ENCODE measurements around the gene EFEMP2.

EFEMP2 gene
- 4.7 reads per million, percentile 18 among the genes with 10 or more reads in this experiment for total RNA-seq

DNA sequence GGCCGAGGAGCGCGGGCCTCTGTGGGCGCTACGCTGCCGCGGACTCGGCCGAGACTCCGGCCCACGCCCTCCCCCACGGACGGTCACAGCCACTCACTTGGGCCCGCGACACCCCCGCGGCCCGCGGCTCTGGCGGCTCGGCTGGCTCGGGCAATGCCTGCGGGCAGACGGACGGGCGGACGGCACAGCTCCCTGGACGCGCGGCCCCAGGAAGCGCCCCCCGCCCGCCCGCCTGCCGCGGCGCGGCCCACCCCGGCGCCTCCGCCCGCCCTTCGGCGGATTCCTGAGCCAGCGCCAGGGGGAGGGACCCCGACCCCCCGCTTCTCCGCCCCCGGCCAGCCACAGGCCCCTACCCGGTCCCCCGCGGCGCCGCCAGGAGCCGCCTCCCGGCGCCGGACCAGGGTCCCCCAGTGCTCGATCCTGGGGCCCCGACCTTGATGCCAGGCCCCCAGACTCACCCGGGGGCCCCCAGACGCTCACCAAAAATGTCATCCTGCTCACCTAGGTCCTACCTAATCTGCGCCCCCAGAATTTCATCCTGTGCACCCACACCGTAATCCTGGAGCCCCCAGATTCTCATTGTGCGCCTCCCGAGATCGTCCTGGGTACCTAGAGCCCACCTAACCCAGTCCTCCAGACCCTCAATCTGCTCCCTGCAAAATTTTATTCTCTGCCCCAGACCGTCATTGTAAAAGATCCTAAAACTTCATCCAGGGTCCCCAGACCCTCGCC lies at the start of gene EFEMP2:
Gene EFEMP2 (minus strand): TSS at position 215 of the 732 bp plus-strand sequence. CDS start 446 bp downstream, outside the sequence.
- DNase-seq = no peak

DNA sequence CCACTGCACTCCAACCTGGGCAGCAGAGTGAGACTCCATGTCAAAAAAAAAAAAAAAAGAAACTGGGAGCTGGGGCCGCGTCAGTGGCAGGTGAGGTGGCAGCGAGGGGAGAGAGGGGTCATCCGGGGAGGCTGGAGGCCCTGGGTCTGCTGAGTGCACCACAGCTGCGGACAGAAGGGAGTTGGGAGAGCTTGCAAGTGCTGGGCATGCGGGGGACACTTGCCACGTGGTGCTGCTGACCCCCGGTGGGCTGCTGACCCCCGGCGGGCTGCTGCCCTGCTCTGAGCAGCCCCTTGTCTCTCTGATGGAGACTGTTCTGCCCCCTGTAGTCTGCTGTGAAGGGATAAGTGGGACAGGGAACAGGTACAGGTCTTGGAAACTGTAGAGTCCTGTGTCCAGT lies 49.3 kb upstream of the EFEMP2 start:
- no peak for DNase-seq

DNA sequence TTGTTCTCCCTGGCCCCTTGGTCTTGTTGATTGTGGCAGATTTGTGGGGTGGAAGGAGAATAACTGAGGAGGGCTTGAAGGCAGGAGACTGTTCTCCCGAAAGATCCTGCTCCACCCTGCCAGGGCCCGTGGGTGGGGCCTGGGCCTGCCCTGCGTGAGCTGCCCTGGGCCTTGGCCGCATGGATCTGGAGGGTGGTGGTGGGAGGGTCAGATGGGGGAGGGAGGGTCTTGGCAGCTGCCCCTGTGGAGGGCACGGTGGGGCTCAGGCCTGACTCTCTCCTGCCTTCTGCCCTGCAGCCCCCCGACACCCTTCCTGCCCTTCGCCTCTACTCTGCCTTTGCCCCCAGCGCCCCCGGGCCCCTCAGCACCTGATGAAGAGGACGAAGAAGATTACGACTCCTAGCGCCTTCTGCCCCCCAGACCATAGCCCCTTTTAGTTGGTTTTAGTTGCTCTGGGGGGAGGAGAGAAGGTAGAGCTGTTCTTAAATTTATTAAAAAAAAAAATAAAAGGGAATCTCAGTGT lies 48.5 kb upstream of the EFEMP2 start:
- no peak for DNase-seq

DNA sequence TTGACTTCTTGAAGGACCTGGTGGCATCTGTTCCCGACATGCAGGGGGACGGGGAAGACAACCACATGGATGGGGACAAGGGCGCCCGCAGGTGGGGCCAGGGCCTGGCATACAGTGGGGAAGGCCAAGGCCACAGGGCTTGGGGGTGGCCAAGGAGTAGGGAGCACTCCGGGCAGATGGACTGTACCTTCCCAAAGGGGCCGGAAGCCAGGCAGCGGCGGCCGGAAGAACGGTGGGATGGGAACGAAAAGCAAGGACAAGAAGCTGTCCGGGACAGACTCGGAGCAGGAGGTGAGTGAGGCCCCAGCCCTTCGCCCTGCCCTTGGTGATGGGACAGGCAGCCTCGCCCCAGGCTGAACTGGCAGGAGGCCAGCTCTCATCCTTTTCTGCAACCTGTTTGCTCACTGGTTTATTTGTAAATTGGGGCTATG lies 47.8 kb upstream of the EFEMP2 start:
- DNase-seq = no peak

DNA sequence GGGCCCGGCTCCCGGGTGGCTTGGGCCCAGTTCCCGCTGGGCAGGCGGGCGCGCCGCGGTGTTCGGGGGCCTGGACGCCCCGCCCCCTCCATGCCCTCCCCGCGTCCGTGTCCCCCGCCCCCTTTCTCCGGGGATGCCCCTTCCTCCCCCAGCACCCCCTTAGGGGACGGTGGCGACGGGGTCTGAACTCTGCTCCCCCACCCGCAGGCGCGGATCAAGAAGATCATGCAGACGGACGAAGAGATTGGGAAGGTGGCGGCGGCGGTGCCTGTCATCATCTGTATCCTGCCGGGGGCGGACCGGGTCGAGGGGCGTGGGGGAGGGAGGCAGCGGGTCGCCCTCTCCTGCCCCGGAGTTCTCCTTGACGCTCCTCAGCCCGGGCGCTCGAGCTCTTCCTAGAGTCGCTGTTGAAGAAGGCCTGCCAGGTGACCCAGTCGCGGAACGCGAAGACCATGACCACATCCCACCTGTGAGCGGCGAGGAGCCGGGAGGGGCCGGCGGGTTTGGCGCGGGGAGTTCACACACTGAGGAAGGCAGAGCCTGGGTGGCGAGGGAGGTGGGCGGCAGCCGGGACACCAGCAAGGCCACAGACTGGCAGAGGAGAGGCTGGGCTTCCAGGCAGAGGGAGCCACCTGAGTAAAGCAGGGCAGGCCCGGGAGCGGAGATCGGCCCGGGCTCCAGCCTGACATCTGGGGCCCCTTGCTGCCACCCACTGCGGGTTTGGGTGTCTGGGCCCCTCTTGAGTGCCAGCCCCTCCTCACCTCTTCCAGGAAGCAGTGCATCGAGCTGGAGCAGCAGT lies 47.2 kb upstream of the EFEMP2 start:
- DNase-seq = peak; percentile 54

DNA sequence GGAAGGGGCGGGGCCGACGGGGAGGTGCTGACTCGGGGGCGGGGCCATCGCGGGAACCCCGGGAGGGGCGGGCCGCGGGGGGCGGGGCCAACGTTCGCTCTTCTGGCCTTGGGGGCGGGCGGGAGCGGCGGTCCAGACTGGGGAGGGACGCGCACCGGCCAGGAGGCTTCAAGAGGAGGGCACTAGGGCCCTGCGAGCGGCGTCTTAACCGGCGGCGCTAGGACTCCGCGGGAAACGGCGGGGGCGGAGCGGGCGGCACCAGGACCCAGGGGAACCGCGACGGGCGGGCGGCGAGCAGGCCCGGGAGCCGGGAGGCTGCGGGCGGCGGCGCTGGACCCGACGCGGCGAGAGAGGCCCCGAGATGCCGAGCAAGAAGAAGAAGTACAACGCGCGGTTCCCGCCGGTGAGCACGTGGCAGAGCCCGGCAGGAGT lies 46.6 kb upstream of the EFEMP2 start, which contains the start of gene DRAP1:
Gene DRAP1 (plus strand): TSS at position 286 of the 432 bp plus-strand sequence. CDS start 76 bp downstream, at position 362.
- DNase-seq = peak; percentile 98

DNA sequence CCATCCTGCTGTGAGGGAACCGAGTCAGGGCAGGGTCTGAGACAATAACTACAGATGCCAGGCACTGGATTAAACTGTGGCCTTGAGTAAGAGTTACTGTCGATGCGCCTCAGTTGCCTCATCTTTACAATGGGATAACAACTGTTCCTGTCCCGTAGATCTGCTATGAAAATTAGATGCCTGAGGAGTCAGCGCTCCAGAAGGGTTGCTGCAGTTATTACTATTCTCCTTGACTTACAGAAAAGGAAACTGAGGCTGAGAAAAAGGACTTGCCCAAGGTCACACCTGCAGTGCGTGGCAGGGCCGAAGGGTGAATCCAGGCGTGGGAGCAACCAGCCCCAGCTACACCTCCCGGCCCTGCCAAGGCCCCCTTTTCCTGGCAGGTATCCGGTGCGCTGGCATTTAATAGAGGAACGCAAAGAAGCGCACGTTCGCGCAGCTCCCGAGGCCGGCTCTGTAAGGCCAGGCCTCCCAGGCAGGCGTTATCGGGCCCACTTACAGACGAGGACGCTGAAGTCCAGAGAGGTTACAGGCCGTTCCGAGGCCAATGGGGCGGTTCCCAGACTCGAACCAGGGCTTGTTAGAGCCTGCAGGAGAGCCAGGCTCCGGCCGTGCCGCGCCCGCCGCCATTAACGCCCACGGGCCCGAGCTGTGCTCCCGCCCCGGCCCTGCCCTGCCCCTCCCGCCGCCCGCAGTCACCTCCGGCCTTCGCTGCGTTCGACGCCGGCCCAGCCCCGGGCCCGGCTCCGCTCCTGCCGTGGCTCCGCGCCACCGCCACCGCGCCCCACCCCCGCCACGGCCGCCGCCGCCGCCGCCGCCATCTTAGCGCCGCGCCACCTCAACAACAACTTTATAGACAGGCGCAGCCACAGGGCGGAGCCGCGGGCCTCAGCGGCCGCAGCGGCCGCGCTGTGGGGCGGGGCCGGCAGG lies 45.9 kb upstream of the EFEMP2 start, which contains the start of gene C11orf68:
Gene C11orf68 (minus strand): TSS at position 852 of the 930 bp plus-strand sequence. CDS start 31 bp downstream, at position 821.
- DNase-seq = no peak

DNA sequence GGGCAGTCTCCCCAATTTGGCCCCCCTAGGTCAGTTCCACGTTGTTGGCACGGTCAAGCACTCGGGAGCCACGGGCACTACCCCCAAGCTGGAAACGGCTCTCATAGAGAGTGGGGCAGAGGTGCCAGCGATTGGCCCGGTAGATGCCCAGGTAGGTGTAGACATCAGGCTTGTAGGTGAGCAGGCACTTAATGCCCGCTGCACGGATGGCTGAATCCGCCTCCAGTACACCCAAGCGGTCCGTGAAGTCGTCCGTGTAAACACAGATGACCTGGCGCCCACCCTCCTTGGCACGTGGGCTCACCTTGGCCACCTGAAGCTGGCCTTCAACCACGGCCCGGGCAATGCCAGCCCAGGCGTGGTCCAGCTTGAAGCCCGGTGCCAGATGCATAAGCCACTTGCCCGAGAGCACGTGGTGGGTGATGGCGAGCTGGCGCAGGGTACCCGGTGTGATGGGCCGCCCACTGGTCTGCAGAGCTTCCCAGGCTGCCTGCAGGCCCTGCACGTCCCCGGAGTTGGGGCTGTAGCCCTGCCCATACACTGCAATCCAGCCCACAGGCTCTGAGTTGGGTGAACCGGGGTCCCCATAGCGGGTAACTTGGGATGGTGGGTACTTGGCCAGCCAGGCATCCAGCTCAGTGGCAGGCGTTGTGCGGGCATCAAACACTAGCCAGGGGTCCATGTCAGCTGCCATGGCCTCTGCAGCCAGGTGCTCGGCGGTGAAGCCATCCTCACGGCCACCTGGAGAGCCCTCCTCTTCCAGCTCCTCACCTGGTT lies 45.0 kb upstream of the EFEMP2 start:
- no peak for DNase-seq

DNA sequence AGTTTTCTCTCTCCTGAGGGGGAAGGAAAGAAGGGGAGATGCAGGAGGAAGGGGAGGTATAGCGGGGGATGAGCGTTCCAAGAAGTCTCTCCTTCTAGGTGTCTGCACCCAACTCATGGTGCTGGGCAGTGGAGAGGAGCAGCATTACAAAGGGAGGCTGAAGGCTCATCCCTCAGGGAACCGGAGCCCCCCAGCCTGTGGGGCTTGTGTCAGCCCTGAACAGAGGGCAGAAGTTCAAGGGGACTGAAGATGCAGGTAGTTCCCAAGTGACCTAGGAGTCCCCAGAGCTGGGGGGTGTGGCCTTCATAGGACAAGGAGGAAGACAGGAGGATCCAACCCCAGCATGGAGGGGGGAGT lies 44.5 kb upstream of the EFEMP2 start:
- no peak for DNase-seq

DNA sequence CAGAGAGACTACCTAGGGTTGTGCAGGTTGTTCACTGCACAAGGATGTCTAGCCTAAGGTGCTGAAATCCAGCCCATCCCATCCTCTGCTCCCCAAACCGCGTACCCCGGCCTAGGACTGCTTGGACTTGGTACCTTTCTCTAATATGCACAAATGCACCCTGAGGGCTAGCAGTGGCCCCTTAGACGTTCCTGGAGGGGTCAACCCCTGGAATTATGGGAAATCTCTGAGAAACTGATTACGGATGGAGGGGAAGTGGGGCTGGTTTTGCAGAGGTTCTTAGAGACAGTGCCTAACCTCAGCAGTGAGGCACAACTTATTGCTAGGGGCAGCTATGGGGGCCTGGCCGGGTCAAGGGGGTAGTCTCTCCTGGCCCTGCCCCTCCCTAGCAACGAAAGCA lies 43.8 kb upstream of the EFEMP2 start:
- no peak for DNase-seq

DNA sequence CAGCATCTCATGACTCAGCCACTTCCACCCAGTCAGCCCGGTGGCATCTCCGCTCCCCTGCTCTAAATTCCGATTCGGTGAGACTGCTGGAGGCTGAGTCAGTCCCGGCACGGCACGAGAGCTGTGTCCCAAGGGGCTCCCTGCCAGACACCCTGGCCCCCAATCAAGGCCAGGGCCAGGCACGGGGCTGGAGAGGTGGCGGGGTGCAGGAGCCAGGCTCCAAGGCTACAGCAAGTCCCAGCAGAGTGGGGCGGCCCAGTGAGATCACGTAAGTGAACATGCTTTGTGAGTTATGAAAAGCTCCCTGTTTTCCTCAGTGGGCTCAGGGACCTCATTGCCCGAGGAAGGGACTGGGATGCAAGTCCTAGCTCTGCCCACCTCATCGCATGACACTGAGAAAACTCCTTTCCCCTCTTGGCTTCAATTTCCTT lies 43.2 kb upstream of the EFEMP2 start:
- no peak for DNase-seq

DNA sequence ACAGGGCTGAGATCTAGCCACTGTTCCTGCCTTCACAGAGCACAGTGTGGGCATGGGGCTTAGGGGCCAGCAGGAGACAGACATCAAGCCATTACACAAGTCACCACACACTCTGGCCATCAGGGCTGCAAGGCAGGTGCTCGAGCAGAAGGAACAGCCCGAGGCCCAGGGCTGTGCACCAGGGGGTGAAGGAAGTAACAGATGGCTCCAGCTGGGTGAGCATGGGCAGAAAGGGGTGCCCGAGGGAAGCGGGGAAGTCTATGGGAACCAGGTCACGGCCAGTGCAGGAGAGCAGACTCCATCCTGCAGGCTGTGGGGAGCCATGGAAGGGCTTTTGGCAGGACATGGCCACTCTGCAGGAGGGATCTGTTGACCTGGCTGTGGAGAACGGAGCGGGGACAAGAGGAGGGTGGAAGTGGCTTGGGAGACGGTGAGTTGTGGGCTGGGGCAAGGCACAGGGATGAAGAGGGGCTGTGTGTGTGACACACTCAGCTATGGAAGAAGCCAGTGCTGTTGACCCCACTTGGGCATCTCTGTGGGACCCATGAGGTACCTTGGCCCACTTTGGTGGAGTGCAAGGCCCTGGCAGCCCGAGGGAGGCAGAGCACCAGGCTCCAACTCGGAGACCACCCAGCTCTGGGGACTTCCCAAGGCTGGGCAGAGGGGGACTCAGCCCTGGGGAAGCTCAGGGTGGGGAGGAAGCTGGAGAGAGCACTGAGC lies 42.7 kb upstream of the EFEMP2 start:
- DNase-seq = no peak

DNA sequence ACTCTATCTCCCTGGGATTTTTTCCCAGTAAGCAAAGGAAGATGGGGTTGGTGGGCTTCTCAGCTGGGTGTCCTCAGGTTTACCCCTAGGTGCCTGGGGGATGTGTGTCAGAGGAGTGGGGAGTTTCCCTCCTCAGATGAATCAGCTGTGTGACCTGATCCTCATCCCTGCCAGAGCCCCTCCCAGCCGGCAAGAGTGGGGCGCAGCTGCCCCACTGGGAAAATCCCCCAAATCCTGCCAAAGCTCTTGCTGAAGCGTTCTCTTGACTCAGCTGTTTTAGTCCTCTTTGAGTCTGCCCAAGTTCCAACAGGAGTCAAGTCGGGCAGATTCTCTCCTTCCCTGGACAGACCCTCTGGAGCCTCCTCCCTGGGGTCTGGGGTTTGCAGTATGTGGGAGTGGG lies 40.2 kb upstream of the EFEMP2 start:
- DNase-seq = no peak

DNA sequence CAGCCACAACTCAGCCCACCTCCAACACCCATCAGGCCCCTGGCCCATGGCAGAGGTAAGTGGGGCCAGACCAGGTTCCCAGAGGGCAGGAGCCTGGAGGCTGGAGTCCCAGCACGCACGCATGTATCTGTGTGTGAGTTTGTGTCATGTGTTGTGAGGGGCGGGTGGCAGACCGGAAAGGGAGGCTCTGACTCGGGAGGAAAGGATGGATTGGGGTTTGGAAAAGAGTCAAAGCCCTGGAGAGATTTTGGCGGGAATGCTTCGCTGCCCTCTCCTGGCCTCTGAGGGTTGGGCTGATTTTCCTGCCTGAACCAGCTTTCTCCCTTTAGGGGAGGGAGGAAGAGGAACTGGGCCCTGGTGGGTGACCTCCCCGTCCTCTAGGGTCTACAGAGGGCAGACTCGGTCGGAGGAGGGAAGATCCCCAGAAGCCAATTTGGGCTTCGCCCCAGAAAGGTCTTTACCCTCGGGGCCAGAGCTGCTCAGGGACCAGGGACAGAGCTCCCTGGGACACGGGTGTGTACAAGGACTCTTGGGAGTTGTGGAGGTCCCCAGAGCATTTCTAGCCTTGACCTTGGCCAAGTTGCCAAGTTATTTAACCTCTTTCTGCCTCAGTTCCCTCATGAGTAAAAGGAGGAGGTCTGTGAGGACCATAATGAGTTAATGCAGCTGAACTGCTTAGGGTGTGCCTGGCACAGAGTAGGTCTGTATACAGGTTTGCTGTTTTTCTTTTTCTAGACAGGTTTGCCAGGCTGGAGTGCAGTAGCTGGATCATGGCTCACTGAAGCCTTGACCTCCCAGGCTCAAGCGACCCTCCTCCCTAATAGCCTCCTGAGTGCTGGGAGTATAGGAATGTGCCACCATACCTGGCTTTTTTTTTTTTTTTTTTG lies 39.3 kb upstream of the EFEMP2 start:
- no peak for DNase-seq

DNA sequence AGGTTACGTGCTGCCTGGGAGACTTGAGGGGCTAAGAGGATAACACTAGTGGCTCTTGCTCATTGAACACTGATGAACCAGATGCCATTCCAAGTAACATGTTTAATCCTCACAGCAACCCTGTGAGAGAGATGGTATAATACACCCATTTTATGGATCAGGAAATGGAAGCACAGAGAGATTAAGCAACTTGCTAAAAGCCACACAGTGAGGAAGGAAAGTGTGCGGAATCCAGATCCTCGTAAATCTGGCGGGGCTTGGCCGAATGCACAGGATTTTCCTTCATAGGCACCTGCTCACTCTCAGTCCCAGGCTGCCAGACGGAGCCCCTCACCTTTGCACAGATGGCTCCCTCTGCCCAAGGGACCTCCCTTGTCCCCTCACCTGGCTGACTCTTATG lies 35.3 kb upstream of the EFEMP2 start:
- DNase-seq = no peak

DNA sequence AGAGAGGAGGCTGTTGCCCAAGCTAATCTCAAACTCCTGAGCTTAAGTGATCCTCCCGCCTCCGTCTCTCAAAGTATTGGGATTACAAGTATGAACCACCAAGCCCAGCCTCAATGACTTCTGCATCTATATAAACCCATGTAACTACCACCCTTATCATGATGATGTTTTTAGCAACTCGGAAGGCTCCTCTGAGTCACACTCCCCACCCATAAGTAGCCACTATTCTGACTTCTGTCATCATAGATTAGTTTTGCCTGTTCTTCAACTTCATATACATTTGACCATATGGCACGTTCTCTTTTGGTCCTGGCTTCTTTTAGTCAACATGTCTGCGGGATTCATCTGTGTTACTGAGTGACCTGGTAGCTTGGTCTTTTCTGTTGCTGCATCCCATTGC lies 34.0 kb upstream of the EFEMP2 start:
- DNase-seq = no peak

DNA sequence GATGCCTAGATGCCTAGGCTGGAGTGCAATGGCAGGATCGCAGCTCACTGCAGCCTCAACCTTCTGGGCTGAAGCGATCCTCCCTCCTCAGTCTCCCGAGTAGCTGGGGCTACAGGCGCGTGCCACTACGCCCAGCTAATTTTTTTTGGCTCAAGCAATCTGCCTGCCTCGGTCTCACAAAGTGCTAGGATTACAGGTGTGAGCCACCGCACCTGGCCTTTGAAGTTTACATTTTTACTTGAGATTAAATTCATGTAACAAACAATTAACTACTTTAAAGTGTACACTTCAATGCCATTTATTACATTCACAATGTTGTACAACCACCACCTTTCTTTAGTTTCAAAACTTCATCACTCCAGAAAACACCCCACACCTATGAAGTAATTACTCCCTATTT lies 31.1 kb upstream of the EFEMP2 start:
- no peak for DNase-seq

DNA sequence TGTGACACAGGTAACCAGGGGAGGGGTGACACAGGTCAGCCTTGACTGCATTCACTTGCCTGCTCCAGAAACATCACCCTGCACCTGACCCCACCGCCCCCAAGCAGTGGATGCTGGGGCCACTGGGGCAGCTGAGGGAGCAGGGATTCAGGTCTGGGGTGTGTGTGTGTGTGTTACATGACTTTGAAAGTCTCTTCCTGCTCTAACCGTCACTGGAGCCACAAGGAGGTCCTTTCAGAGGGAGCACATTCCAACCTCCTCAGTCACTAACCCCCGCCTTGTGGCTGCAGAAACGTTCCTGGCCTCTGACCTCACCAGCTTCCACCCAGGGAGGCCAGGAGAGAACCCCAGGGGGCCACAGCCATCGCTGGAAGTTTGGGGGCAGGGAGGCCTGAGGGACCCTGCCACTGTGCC lies 30.5 kb upstream of the EFEMP2 start:
- no peak for DNase-seq

DNA sequence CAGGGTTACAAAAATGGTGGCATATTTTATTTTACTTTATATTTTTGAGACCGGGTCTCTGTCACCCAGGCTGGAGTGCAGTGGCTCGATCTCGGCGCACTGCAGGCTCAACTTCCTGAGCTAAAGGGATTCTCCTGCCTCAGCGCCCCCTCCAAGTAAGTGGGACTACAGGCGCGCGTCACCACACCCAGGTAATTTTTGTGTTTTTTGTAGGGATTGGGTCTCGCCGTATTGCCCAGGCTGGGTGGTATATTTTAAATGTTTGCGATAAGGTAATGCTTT lies 28.2 kb upstream of the EFEMP2 start:
- no peak for DNase-seq
